DMS53 treated with DMSO at 0.1 percent for 48 hours (cell line): Measurements from ENCODE around the gene NEIL1.
A peak's percentile ranks its signal among the peaks of the same experiment; 100 is the strongest.
"Not testable (repeated sequence)": the region's sequence is repeated elsewhere in the genome, so short reads cannot be mapped to it uniquely, and the experiment has no call there.

Source experiments
- DNase-seq: peaks from one replicate; lab custom pipeline; 2025; ENCODE audit not compliant: unreplicated experiment; lab: John Stamatoyannopoulos, UW

The NEIL1 gene

GRCh38 chr15:75333654-75334419 is 13.0 kb upstream of the NEIL1 start:
- DNase-seq, result not testable (repeated sequence)

GRCh38 chr15:75335313-75335704 is 11.5 kb upstream of the NEIL1 start:
- no peak for DNase-seq

GRCh38 chr15:75335705-75336355 is 11.0 kb upstream of the NEIL1 start, which contains the start of gene COMMD4:
Gene COMMD4, plus strand, starts transcription at chr15:75336063. Its CDS starts 27 bp downstream, at chr15:75336090.
- peak; percentile 80 for DNase-seq

- DNase-seq, result no peak
Observed at GRCh38 chr15:75338661-75339240, 8.1 kb upstream of the NEIL1 start.

- no peak for DNase-seq
Observed at GRCh38 chr15:75339531-75340240, 7.2 kb upstream of the NEIL1 start.

GRCh38 chr15:75342221-75342620 is 4.6 kb upstream of the NEIL1 start:
- DNase-seq, result no peak

GRCh38 chr15:75343953-75344352 is 2.9 kb upstream of the NEIL1 start:
- DNase-seq, result peak; percentile 22

- no peak for DNase-seq
Observed at GRCh38 chr15:75347222-75348033, 589 bp downstream of the NEIL1 start.

GRCh38 chr15:75348034-75348561 is 1.3 kb downstream of the NEIL1 start:
- no peak for DNase-seq

- DNase-seq, result peak; percentile 5
Observed at GRCh38 chr15:75348562-75349350, 1.9 kb downstream of the NEIL1 start.

GRCh38 chr15:75349351-75349669 is 2.5 kb downstream of the NEIL1 start:
- not testable (repeated sequence) for DNase-seq

GRCh38 chr15:75349851-75350588 is 3.2 kb downstream of the NEIL1 start:
- DNase-seq, result no peak

- no peak for DNase-seq
Observed at GRCh38 chr15:75350601-75351361, 3.9 kb downstream of the NEIL1 start.

- no peak for DNase-seq
Observed at GRCh38 chr15:75352186-75353080, 5.6 kb downstream of the NEIL1 start.

- no peak for DNase-seq
Observed at GRCh38 chr15:75353604-75354003, 6.8 kb downstream of the NEIL1 start.

- no peak for DNase-seq
Observed at GRCh38 chr15:75354454-75354853, 7.6 kb downstream of the NEIL1 start.

GRCh38 chr15:75355369-75355768 is 8.5 kb downstream of the NEIL1 start:
- no peak for DNase-seq
